NCI-H345 treated with DMSO at 0.1 percent for 48 hours (cell line): ENCODE data around the gene CPM.
"Not testable (repeated sequence)": the region's sequence is repeated elsewhere in the genome, so short reads cannot be mapped to it uniquely, and the experiment has no call there.

Experiments used
- DNase-seq: peaks from one replicate; lab custom pipeline; 2025; ENCODE audit not compliant: unreplicated experiment; lab: John Stamatoyannopoulos, UW

The CPM gene

DNA sequence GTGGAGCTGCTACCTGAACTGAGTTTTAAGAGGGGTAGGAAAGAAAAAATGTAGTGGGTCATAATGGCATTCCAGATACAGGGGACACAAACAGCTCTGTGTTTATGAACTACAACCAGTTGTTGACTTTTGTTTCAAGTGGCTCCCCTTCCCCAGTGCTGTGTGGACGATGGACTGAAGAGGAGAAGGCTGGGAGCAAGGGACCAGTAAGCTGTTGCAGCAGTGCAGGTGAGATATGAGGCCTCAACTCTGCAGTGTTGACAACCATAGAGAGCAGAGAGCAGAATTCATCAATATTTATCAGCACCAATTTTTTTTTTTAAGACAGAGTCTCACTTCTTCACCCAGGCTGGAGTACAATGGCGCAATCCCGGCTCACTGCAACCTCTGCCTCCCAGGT lies 78.4 kb downstream of the CPM start:
- DNase-seq, result no peak

- DNase-seq, result no peak
Measured at GRCh38 chr12:68854078-68854468, 78.9 kb downstream of the CPM start.

- no peak for DNase-seq
Measured at GRCh38 chr12:68853396-68854077, 79.4 kb downstream of the CPM start.

DNA sequence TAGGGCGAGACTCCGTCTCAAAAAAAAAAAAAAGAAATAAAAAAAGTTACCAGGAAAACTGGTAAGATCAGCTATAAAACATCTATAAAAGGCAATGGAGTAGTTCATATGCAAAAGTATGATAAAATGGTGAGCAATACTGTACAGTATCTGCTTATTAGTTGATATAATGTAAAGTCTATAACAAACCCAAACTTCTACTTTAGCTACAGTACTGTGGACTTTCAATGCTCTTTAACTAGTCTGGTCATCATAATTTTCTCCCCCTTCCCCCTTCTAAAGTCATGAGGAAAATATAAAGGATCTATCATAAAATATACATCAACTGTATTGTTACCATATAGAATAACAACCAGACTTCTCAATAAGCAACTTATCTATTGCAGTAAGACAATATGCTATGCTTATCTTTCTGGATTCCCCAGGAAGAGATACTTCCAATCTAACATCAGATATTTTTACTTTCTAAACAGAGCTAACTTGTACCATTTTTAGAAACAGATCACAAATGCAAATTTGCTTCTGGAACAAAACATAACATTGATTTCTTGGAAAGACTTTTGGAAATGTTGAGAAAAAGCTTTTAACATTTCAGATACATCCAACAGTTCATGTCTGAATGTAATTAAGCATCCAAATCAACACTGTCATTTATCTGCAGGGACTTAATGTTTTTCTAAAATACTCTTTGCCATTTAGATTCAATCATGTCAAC lies 81.2 kb downstream of the CPM start:
- DNase-seq, result no peak

- DNase-seq, result no peak
Measured at GRCh38 chr12:68850390-68850789, 82.6 kb downstream of the CPM start.

GRCh38 chr12:68846811-68847210 lies 86.2 kb downstream of the CPM start:
- DNase-seq, result no peak

- no peak for DNase-seq
Measured at GRCh38 chr12:68844788-68845695, 87.9 kb downstream of the CPM start.

DNA sequence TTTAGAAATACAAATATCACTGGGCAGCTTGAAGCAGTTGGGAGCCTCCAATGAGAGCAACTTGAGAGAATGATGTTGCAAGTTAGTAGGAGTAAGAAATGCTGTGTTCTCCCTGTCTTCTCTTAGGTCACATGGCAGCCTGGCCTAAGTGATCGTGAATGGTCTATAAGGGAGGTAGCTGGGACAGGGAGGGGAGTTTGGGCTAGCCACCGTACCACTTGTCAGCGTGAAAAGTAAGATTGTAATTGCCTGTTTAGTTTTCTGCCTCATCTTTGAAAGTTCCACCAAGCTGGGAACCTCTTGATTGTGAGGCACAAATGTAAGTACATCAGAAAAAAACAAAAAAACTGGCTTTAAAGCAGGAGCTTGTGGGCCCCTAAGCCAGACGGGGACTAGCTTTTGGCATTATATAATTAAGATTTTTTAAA lies 88.6 kb downstream of the CPM start:
- DNase-seq, result no peak

DNA sequence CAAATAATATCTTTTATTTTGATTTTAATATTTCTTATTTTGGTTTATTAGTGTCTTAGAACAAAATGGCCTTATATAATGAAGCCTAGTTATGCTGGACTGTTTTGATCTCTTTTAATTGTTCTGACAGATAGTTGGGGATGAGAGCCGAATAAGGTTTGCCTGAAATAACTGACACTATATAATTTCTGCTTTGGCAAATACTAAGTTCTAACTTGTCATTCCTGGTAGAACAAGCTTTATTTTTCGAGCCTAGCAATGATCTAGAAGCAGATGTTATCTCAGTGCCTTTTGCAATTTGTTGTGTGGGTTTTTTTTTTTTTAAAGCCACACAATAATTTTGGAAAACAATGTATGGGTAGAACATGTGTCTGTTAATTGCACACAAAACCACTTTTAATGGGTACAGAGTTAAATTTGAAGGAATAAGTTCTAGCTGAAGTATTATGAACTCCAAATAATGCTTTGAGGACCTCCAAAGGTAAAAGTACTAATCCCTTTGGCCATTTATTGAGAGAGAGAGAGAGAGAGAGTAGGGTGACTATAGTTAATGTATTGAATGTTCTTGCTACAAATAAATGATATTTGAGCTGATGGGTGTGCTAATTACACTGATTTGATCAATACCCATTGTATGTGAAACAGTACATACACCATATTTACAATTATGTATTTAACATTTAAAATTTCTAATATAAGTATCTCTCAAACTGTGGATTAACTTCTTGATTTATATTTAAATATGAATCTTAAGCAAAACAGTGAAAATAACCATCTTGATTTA lies 90.0 kb downstream of the CPM start:
- no peak for DNase-seq

- DNase-seq, result no peak
Measured at GRCh38 chr12:68842123-68842522, 90.8 kb downstream of the CPM start.

DNA sequence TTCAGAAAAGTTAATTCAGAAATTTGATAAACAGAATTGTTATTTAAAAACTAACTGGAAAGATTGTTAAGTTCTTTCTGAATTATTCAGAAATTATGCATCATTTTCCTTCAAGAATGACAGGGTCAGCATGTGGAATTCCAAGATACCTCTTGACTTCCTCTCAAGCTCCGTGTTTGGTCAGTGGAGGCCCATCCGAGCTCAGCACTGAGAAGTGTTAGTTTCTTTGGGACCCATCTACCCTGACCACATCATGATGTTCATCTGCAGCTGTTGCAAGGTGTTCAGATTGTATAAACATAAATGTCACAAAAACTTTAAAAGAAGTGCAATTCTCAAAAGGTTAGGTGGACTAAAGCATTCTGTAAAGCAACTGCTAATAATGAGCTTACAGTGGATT lies 91.3 kb downstream of the CPM start:
- DNase-seq, result no peak

DNA sequence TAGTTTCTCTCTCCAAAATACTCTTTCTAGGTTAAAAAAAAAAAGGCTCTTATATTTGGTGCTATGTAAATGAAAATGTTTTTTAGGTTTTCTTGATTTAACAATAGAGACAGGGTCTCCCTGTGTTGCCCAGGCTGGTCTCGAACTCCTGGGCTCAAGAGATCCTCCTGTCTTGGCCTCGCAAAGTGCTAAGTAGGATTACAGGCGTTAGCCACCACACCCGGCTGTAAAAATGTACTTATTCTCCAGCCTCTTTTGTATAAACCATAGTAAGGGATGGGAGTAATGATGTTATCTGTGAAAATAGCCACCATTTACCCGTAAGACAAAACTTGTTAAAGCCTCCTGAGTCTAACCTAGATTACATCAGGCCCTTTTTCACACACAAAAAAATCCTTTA lies 91.8 kb downstream of the CPM start:
- DNase-seq, result not testable (repeated sequence)

DNA sequence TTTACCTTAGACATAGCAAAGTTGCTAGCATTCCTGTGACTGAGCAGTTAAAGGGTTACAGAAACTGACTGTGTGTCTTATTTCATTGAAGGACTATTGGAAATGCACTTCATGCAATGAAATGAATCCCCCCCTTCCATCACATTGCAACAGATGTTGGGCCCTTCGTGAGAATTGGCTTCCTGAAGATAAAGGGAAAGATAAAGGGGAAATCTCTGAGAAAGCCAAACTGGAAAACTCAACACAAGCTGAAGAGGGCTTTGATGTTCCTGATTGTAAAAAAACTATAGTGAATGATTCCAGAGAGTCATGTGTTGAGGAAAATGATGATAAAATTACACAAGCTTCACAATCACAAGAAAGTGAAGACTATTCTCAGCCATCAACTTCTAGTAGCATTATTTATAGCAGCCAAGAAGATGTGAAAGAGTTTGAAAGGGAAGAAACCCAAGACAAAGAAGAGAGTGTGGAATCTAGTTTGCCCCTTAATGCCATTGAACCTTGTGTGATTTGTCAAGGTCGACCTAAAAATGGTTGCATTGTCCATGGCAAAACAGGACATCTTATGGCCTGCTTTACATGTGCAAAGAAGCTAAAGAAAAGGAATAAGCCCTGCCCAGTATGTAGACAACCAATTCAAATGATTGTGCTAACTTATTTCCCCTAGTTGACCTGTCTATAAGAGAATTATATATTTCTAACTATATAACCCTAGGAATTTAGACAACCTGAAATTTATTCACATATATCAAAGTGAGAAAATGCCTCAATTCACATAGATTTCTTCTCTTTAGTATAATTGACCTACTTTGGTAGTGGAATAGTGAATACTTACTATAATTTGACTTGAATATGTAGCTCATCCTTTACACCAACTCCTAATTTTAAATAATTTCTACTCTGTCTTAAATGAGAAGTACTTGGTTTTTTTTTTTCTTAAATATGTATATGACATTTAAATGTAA lies 93.5 kb downstream of the CPM start:
- no peak for DNase-seq

DNA sequence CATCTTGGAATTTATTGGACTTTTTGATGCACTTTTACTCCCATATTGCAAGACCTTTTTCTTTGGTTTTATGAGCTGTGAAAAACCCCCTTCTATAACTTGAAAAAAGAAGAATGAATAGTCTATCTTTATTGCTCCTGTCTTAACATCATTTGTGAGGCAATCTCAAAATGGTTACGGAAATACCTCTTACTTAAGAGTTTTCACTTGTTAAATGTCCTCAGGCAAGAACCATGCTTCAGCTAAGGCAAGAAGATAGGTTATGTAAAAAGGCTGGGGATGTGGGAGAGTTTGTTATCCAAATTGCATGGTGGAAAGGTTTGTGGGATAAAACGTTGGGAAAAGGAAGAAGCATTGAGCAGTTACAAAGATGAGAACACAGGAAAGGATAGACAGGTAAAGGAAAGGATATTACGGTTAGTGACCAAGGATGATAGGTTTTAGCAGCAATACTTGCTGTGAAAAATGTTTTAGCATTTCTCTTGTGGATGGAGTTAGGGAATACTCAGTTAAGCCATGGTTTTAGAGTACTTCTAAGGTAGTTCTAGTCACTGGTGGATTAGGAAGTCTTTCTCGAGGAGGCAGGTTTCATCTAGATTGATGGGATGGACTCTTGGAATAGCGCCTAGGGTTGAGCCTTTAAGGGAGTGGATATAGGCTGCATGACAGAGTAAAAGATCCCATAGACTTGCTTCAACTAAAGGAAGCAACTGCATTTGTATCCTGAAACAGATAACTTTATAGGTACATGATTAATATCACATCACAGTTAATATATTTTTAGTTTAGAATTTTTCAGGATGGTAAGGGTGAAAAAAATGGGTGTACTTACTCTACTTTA lies 94.7 kb downstream of the CPM start:
- no peak for DNase-seq

DNA sequence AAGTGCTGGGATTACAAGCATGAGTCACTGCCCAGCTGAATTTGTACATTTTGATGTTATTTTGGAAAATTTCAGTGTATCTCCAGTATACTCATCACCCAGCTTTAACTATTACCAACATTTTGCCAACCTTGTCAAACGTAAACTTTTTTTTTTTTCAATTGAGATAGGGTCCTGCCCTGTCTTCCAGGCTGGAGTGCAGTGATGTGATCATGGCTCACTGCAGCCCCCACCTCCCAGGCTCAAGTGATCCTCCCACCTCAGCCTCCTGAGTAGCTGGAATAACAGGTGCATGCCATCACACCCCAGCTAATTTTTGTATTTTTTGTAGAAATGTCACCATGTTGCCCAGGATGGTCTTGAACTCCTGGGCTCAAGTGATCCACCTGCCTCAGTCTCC lies 95.8 kb downstream of the CPM start:
- DNase-seq, result no peak

GRCh38 chr12:68835333-68835908 lies 97.5 kb downstream of the CPM start:
- DNase-seq, result no peak

DNA sequence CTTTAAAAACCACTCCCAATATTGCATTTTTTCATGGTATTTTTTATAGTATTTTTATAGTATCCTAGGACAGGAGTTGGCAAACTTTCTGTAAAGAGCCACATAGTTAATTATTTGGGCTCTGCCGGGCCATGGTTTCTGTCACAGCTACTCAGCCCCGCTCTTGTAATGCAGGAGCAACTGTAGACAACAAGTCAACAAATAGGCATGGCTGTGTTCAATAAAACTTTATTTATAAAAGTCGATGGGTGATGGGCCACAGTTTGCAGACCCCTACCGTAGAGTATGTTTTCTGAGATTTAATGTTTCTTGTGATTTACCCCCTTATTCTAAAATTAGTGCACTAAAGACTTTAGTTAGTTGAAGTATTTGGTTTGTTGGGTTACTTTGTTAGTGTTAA lies 99.5 kb downstream of the CPM start:
- no peak for DNase-seq

DNA sequence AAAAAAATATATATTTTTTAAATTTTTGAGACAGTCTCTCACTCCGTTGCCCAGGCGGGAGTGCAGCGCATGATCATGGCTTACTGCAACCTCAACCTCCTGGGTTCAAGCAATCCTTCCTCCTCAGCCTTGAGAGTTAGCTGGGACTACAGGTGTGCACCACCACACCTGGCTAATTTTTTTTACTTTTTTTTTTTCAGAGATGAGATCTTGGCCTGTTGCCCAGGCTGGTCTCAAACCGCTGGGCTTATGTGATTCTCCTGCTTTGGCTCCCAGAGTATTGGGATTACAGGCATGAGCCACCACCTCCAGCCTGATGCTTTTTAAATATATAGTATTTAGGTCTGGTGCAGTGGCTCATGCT lies 100.5 kb downstream of the CPM start:
- no peak for DNase-seq
